Thoracic aorta (tissue), 2 donors: ENCODE data around the gene VTCN1. TPM values are rescaled to one million over a fixed set of nuclear protein-coding genes. Genes with fewer than 3 reads are reported as not detected.

ENCODE experiments used
- ATAC-seq: fragments of 150-250 bp; one replicate; pipeline ENCODE4 v1.8.0; 2017; ENCODE audit warnings: low read depth; ENCODE audit not compliant: insufficient number of reproducible peaks, low FRiP score
- DNase-seq: peaks from one replicate; pipeline ENCODE4 v3.0.0-alpha.2; 2020; ENCODE audit warnings: low spot score
- H3K27ac ChIP-seq, 2 donors: fragments of 200-600 bp; sonication (generic); 1 replicate in 1 of 2; 2 replicates in 1 of 2; pipeline ENCODE4 v1.5.1; 2016; ENCODE audit warnings: mild to moderate bottlenecking in 2 of 2, moderate library complexity in 2 of 2
- H3K27me3 ChIP-seq: fragments of 200-600 bp; sonication (generic); replicated peaks from 2 replicates; pipeline ENCODE4 v1.6.0; 2016; ENCODE audit warnings: mild to moderate bottlenecking; ENCODE audit not compliant: insufficient read depth
- H3K36me3 ChIP-seq: fragments of 200-600 bp; sonication (generic); one replicate; pipeline ENCODE4 v1.5.1; 2016
- H3K4me1 ChIP-seq, 2 donors: fragments of 200-600 bp; sonication (generic); 1 replicate in 1 of 2; 2 replicates in 1 of 2; pipeline versions ENCODE4 v1.5.1 to v1.6.0; 2016; ENCODE audit warnings: low read depth in 2 of 2, mild to moderate bottlenecking in 1 of 2; ENCODE audit not compliant: control insufficient read depth in 1 of 2
- H3K4me3 ChIP-seq: fragments of 200-600 bp; sonication (generic); 2 replicates; pipeline ENCODE4 v1.5.1; 2016; ENCODE audit warnings: mild to moderate bottlenecking
- H3K9me3 ChIP-seq: fragments of 200-600 bp; sonication (generic); 2 replicates; pipeline ENCODE4 v1.5.1; 2016
- CTCF ChIP-seq: fragments of 200-600 bp; sonication (generic); IDR thresholded peaks from one replicate; pipeline ENCODE4 v1.5.1; 2019; ENCODE audit warnings: antibody characterized with exemption
- total RNA-seq, 2 donors: library from RNA; depleted of rRNA; stranded (reverse); fragments of >200 nt; gene quantifications; one replicate each; pipeline versions ENCODE4 v1.1.0 to v1.2.3, GENCODE V29; 2016

VTCN1 gene
- total RNA-seq, 2 donors from 2014 or later: not detected

- H3K4me3 ChIP-seq: no peak overlapping the region
- H3K36me3 ChIP-seq: peaks cover 7% of the 10 kb centered on the region
These were observed 97.5 kb downstream of the VTCN1 start for GRCh38 chr1:117113199-117113598.

GRCh38 chr1:117112047-117112717 lies 98.5 kb downstream of the VTCN1 start:
- Histone ChIP-seq H3K27ac (no peak overlapping the region), H3K36me3 (peaks cover 7% of the 10 kb centered on the region), H3K27me3 (no peaks in the 10 kb centered on the region), H3K9me3 (no peaks in the 10 kb centered on the region), H3K4me1 (no peaks in the 10 kb centered on the region), H3K4me3 (no peak overlapping the region)
- no peak for DNase-seq
- ATAC-seq: no peak
- no peak for TF ChIP-seq CTCF

More at GRCh38 chr1:117113199-117113598, 97.5 kb downstream of the VTCN1 start:
- no peak for TF ChIP-seq CTCF
- no peaks in the 10 kb centered on the region for H3K27me3 ChIP-seq
- no peaks in the 10 kb centered on the region for H3K4me1 ChIP-seq
- H3K27ac ChIP-seq: no peak overlapping the region
- DNase-seq (no peak), ATAC-seq (no peak)
- no peaks in the 10 kb centered on the region for H3K9me3 ChIP-seq

- ATAC-seq (no peak), DNase-seq (no peak)
- Histone ChIP-seq H3K4me1 (no peaks in the 10 kb centered on the region), H3K4me3 (no peak overlapping the region), H3K36me3 (peaks cover 7% of the 10 kb centered on the region), H3K27me3 (no peaks in the 10 kb centered on the region), H3K9me3 (no peaks in the 10 kb centered on the region), H3K27ac (no peak overlapping the region)
- no peak for TF ChIP-seq CTCF
These were observed 100.0 kb downstream of the VTCN1 start for GRCh38 chr1:117110774-117111173.

GRCh38 chr1:117107364-117107763 lies 103.4 kb downstream of the VTCN1 start:
- no peak for TF ChIP-seq CTCF
- H3K27me3 ChIP-seq: no peaks in the 10 kb centered on the region
- ATAC-seq (no peak), DNase-seq (no peak)
- no peaks in the 10 kb centered on the region for H3K9me3 ChIP-seq
- H3K27ac ChIP-seq: no peak overlapping the region
- H3K36me3 ChIP-seq: no peaks in the 10 kb centered on the region
- no peaks in the 10 kb centered on the region for H3K4me1 ChIP-seq
- no peak overlapping the region for H3K4me3 ChIP-seq

- TF ChIP-seq CTCF: no peak
- no peak for DNase-seq
- no peaks in the 10 kb centered on the region for H3K9me3 ChIP-seq
- no peaks in the 10 kb centered on the region for H3K36me3 ChIP-seq
- no peaks in the 10 kb centered on the region for H3K4me1 ChIP-seq
- no peak for ATAC-seq
- H3K4me3 ChIP-seq: no peak overlapping the region
- H3K27ac ChIP-seq: no peak overlapping the region
- H3K27me3 ChIP-seq: no peaks in the 10 kb centered on the region
These were observed 104.2 kb downstream of the VTCN1 start for GRCh38 chr1:117106478-117106877.
